Testis (tissue), 2 donors: ENCODE data around the gene SLC19A1.

Experiments used
- CTCF ChIP-seq, 3 experiments: fragments of 450-650 bp in 2 of 3; fragments of 200-600 bp in 1 of 3; sonication (generic) in 1 of 3; IDR thresholded peaks; one replicate each; pipeline ENCODE4 v1.5.1; 2016 to 2019; ENCODE audit warnings: antibody characterized with exemption in 3 of 3, mild to moderate bottlenecking in 2 of 3, moderate library complexity in 1 of 3
- POLR2A ChIP-seq: fragments of 450-650 bp; IDR thresholded peaks from one replicate; pipeline ENCODE4 v1.6.1; 2017; ENCODE audit warnings: antibody characterized with exemption, mild to moderate bottlenecking, moderate library complexity

- no peak for TF ChIP-seq CTCF (IDR thresholded peaks at IDR 0.05)
- TF ChIP-seq POLR2A, result no peak
These were observed 31.2 kb downstream of the SLC19A1 start for GRCh38 chr21:45511007-45511406.
